GM19240 (cell line): ENCODE data around the gene PTCRA.
"Not testable (repeated sequence)": the region's sequence is repeated elsewhere in the genome, so short reads cannot be mapped to it uniquely, and the experiment has no call there.

Experiments
- DNase-seq: peaks from one replicate; pipeline ENCODE4 v3.0.0; 2011; ENCODE audit warnings: low spot score; ENCODE audit not compliant: insufficient read length

PTCRA gene

GRCh38 chr6:42915732-42916131 is at the start of gene PTCRA:
Gene PTCRA, plus strand, starts transcription at chr6:42916053. Its CDS starts 17 bp downstream, at chr6:42916070.
- no peak for DNase-seq

GRCh38 chr6:42870145-42870936 is 45.5 kb upstream of the PTCRA start:
- no peak for DNase-seq

- no peak for DNase-seq
Observed at GRCh38 chr6:42871711-42872110, 44.1 kb upstream of the PTCRA start.

DNA sequence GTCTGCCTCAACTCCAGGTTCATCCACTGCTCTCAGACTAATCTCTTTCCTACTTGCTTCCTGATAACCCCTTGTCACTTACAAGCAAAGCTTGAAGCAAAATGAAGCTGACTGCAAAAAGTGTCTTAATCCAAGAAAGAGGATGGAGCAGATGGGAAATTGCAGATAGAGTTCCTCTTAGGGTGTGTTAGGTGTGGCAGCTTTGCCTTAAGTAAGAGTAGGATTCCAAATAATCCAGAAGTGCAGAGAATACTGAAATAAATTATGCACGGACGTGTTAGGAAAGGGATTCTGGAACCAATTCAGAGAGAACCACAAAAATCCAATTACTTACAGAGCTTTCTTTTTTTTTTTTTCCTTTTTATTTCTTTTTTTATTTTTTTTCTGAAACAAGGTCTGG is 42.5 kb upstream of the PTCRA start:
- no peak for DNase-seq

GRCh38 chr6:42877695-42878094 is 38.2 kb upstream of the PTCRA start:
- DNase-seq, result no peak

- DNase-seq, result peak; percentile 53
Observed at GRCh38 chr6:42879372-42880239, 36.2 kb upstream of the PTCRA start, which contains the start of gene RPL7L1. Gene RPL7L1, plus strand, starts transcription at chr6:42879616. Its CDS starts 295 bp downstream, at chr6:42879911.

- DNase-seq, result not testable (repeated sequence)
Observed at GRCh38 chr6:42880240-42880817, 35.5 kb upstream of the PTCRA start.

GRCh38 chr6:42880871-42881270 is 35.0 kb upstream of the PTCRA start:
- DNase-seq, result not testable (repeated sequence)

- no peak for DNase-seq
Observed at GRCh38 chr6:42885702-42886101, 30.2 kb upstream of the PTCRA start.

GRCh38 chr6:42888201-42888600 is 27.7 kb upstream of the PTCRA start:
- not testable (repeated sequence) for DNase-seq

GRCh38 chr6:42889815-42890214 is 26.0 kb upstream of the PTCRA start:
- DNase-seq, result no peak

DNA sequence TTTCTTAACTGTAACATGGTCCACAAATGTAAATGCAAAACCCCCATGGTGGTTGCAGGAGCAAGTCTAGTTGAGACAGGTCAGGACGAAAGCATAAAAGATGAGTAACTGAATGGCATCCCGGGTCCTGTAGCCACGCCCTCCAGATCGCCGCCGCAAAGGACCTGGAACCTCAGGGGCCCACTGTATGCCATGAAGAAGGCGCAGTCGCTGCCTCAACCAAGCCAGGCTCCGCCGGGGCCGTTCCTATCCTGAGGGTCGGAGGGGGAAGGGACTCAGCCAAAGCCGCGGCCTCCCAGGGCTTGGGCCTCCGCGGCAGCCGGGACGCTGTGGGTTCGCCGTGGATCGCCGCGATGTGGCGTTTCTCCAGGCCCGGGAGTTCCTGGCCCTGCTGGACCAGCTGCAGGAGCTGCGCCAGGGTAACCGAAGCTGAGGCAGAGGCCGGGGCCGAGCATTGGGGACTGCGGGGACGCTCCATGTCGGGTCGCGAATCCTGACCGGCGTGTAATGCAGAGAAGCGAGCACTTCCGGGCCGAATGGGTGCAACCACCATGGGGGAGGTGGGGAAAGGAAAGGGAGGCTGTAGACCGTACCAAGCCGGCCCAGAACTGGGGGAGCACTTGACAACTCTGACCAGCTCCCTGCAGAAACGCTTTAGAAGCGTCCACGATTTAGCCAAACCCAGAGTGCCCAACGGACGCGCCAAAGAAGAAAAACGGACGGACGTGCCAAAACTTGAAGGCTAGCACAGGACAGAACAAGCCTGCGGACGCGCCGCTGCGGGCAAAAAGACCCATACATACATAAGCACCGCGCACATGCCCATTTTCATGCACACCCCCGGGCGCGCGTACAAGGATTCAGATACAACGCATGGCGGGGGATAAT is 25.3 kb upstream of the PTCRA start:
- DNase-seq, result peak; percentile 81

DNA sequence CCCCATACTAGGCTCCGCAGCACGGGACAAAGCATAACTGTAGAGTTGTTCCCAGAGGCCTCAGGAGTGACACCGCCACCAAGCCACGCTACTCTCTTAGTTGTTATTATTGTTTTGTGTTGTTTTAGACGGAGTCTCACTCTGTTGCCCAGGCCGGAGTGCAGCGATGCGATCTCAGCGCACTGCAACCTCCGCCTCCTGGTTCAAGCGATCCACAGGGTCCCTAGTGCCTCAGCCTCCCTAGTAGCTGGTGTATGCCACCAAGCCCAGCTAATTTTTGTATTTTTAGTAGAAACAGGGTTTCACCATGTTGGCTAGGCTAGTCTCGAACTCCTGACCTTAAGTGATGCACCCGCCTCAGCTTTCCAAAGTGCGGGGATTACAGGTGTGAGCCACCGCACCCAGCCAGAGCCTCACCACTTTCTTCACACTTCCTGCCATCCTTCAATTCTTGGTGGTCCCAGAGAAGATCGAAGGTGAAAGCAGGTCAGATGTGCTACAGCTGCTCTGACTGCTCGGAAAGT is 24.6 kb upstream of the PTCRA start:
- no peak for DNase-seq

GRCh38 chr6:42894041-42894828 is 21.6 kb upstream of the PTCRA start:
- DNase-seq, result not testable (repeated sequence)

DNA sequence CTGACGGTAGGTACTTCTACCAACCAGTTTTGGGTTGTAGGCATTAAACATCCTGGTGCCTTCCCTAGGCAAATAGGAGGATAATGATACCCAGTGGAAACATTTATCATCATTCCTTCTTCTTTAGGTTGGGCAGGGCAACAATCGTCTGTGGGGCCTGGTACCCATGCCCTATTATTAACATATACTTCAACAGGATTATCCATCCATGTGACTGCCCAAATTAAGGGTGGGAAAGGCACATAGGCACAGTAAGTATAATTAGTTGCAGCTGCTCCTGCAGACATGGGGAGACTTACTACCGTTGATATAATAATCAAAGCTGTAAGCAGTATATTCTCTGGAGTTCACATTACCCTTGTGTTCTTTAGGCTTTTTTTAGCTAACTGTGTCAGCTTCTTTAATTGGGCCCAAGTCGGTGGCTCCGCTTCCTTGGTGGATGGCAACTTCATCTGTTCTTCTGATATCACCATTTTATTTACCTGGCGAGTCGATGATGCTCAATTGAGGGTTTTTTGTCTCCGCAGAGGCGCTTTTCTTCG is 19.6 kb upstream of the PTCRA start:
- DNase-seq, result no peak

DNA sequence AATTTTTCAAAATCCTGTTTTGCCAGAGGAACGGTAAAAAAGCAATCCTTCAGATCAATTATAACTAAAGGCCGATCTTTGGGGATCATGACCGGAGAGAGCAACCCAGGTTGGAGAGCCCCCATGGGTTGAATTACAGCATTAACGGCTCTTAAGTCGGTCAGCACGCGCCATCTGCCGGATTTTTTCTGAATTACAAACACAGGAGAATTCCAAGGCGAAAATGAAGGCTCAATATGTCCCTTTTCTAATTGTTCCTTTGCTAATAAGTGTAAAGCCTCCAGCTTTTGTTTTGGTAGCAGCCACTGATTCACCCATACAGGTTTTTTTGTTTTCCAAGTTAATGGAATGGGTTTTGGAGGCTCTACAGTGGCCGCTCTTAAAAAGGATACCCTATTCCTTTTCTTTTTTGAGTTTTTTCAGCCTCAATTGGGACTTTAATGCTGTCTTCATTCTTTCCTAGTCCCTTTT is 16.9 kb upstream of the PTCRA start:
- DNase-seq, result no peak

DNA sequence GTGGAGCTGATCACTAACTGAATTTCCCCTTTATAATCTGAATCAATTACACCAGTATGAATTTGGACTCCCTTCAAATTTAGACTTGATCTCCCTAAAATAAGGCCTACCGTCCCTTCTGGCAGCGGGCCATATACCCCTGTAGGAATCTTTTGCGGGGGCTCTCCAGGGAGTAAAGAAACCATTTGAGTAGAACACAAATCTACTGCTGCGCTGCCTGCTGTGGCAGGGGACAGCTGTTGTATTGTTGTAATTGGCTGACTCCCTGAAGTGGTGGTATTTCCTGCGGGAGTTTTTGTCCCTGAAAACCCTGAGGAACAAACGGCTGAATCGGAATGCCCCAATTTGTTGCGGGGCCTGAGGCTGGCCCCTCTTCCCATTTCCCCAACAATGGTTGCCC is 16.0 kb upstream of the PTCRA start:
- no peak for DNase-seq

GRCh38 chr6:42901538-42901957 is 14.3 kb upstream of the PTCRA start:
- DNase-seq, result no peak
